ENCODE measurements around the gene TNFRSF13B. TPM values are rescaled to one million over a fixed set of nuclear protein-coding genes. Genes with fewer than 3 reads are reported as not detected.
A peak's percentile ranks its signal among the peaks of the same experiment; 100 is the strongest.

Gene TNFRSF13B
- total RNA-seq, 1 experiment from 2014 or later, result 0.28 TPM

DNA sequence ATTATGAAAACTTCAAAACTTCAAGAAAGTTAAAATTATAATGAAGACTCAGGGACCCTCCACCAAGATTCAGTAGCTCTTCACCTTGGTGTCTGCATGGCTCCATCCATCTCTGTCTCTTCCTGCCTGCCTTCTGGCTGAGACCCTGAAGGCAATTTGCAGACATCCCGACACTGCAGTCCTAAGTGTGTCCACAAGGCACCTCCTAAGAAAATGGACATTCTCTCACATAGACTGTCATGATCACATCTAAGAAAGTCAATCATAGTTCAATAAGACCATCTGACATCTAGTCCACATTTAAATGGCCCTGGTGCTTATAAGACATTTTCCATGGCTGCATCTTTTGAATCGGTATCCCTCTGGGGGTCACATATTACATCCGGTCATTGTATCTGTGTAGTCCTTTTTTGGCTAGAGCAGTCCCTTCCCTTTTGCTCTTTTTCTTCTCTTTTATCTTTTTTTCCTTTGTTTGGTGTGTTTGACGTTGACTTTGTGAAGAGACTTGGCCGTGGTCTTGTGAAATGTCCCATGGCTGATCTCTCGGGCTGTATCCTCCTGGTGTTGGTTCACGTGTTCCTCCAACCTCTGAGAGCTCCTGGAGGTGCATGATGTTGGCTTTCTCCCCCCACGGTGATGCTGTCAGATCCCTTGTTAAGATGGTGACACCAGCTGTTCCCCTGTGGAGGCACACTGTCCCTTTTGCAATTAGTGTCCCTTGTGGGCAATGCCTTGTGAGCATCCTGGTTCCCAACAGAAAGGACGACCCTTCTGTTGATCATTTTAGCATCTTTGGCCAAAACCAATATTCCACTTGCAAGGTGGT is 5.0 kb upstream of the TNFRSF13B start:
- H3T11ph ChIP-seq (ENCODE audit: low read length), result no peak overlapping the region
- no peak overlapping the region for H4K5ac ChIP-seq (ENCODE audit: insufficient read length, low read depth, low read length)
- no peaks in the 10 kb centered on the region for H3K9me3 ChIP-seq (ENCODE audit: control insufficient read depth, low read depth, low read length)
- no peak overlapping the region for H2AK5ac ChIP-seq (ENCODE audit: insufficient read length, low read length)
- no peaks in the 10 kb centered on the region for H3K27me3 ChIP-seq (ENCODE audit: insufficient read depth, low read length)
- H3K27me3 Mint-ChIP-seq (ENCODE audit: low read depth), result peaks cover 1% of the 10 kb centered on the region
- H3K27ac Mint-ChIP-seq, result no peak overlapping the region
- DNase-seq, result peak; percentile 23
- H3K79me1 ChIP-seq (ENCODE audit: insufficient read depth, low read depth, low read length, poor library complexity, severe bottlenecking), result no peaks in the 10 kb centered on the region
- no peak overlapping the region for H3K4me3 Mint-ChIP-seq
- no peak overlapping the region for H3K4me2 ChIP-seq (ENCODE audit: insufficient read depth, insufficient read length, low read length)
- H4K8ac ChIP-seq (replicated peaks; ENCODE audit: insufficient read length, low read depth, low read length), result no peak overlapping the region
- peaks cover 9 to 19% of the 10 kb centered on the region in 2 experiments for H3K4me1 Mint-ChIP-seq
- H3K18ac ChIP-seq (ENCODE audit: insufficient read length, low read depth, low read length), result no peak overlapping the region
- no peak overlapping the region for H2BK12ac ChIP-seq (ENCODE audit: insufficient read length, low read depth, low read length)
- H3K79me2 ChIP-seq (ENCODE audit: insufficient read depth, low read length), result no peaks in the 10 kb centered on the region
- no peaks in the 10 kb centered on the region for H4K20me1 ChIP-seq (ENCODE audit: control insufficient read depth, insufficient read depth, insufficient read length)
- no peak overlapping the region for H2AFZ ChIP-seq (ENCODE audit: low read length)
- no peaks in the 10 kb centered on the region for H3K4me1 ChIP-seq (ENCODE audit: insufficient read depth, low read length)
- no peak overlapping the region for H3K14ac ChIP-seq (ENCODE audit: insufficient read depth, low read length)
- H2BK15ac ChIP-seq (ENCODE audit: low read depth, low read length), result no peak overlapping the region
- no peak overlapping the region for H2BK5ac ChIP-seq (ENCODE audit: insufficient read length, low read length)
- H2BK20ac ChIP-seq (ENCODE audit: low read depth, low read length, poor library complexity, severe bottlenecking), result no peak overlapping the region
- H3K56ac ChIP-seq (ENCODE audit: insufficient read length, low read depth, low read length), result no peak overlapping the region
- no peaks in the 10 kb centered on the region for H3K23me2 ChIP-seq (ENCODE audit: insufficient read length, low read depth, low read length, poor library complexity, severe bottlenecking)
- no peak overlapping the region for H3K4ac ChIP-seq (ENCODE audit: low read depth, low read length)
- TF ChIP-seq, protein P1, sequence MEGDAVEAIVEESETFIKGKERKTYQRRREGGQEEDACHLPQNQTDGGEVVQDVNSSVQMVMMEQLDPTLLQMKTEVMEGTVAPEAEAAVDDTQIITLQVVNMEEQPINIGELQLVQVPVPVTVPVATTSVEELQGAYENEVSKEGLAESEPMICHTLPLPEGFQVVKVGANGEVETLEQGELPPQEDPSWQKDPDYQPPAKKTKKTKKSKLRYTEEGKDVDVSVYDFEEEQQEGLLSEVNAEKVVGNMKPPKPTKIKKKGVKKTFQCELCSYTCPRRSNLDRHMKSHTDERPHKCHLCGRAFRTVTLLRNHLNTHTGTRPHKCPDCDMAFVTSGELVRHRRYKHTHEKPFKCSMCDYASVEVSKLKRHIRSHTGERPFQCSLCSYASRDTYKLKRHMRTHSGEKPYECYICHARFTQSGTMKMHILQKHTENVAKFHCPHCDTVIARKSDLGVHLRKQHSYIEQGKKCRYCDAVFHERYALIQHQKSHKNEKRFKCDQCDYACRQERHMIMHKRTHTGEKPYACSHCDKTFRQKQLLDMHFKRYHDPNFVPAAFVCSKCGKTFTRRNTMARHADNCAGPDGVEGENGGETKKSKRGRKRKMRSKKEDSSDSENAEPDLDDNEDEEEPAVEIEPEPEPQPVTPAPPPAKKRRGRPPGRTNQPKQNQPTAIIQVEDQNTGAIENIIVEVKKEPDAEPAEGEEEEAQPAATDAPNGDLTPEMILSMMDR (conservative IDR thresholded peaks at IDR 0.05), result no peak
- no peak overlapping the region for H3K9ac ChIP-seq (ENCODE audit: extremely low read depth, insufficient read length, low read length)
- no peak overlapping the region for H3K27ac ChIP-seq (ENCODE audit: insufficient read length, low read depth, low read length)
- no peaks in the 10 kb centered on the region; a peak in 1 of 5 replicates for H3K9me3 Mint-ChIP-seq
- WGBS (ENCODE audit: extremely low coverage, insufficient read length, low lambda C conversion rate), result no CpG with 5 or more reads among the region's 9 CpGs
- no peak overlapping the region for H4K91ac ChIP-seq (ENCODE audit: insufficient read length, low read depth, low read length)
- no peaks in the 10 kb centered on the region for H3K36me3 Mint-ChIP-seq (ENCODE audit: insufficient read depth in 1 of 3, low read depth in 3 of 3)
- H3K23ac ChIP-seq (ENCODE audit: insufficient read length, low read depth, low read length), result no peak overlapping the region
- no peak overlapping the region for H2BK120ac ChIP-seq (ENCODE audit: low read depth, low read length, poor library complexity, severe bottlenecking)

Measured in H9 (cell line).